Endometrium (tissue), 2 donors: ENCODE results near the gene HLA-DMB.
A peak's percentile ranks its signal among the peaks of the same experiment; 100 is the strongest.
"Not testable (repeated sequence)": the region's sequence is repeated elsewhere in the genome, so short reads cannot be mapped to it uniquely, and the experiment has no call there.

Experiments
- FAIRE-seq: peaks from 2 replicates; lab custom pipeline; 2012; peaks lifted over from hg19 to GRCh38; lab: Jason Lieb, UNC
- donor health status: control.
- donor health status: control.

HLA-DMB gene

DNA sequence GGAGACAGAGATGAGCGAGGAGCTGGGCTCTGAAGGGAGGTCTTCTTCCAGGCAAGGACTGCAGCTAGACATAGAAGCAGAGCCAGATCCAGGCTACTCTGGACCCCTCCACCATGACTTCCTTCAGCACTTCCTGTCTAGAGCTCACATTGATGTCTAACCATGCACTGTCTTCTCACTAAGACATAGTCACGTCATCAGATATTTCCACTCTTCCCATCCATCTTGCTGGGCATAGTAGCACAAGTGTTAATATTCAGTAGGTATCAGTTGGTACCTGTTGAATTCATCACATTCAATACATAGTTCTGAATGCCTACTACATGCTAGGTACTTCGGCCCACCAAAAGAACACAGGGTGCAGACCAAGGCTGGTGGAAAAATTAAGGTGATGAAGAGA is 9.2 kb upstream of the HLA-DMB start:
- no peak for FAIRE-seq

DNA sequence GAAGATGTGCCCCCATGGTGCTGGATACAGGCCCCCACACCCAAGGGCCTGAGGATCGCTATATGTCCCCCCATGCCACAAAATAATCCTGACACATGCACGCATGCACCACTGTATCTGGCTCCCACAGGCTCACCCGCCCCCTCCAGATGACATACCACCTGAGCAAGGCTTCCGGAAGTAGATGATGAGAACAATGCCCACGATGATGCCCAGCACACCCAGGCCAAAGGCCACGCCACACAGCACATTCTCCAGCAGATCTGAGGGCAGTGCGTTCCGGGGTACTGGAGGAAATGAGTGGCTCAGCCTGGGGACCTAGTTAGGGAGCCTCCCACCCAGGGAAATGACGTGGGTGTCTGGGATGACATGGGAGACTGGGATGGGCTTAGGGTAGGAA is 8.3 kb upstream of the HLA-DMB start:
- FAIRE-seq, result no peak

DNA sequence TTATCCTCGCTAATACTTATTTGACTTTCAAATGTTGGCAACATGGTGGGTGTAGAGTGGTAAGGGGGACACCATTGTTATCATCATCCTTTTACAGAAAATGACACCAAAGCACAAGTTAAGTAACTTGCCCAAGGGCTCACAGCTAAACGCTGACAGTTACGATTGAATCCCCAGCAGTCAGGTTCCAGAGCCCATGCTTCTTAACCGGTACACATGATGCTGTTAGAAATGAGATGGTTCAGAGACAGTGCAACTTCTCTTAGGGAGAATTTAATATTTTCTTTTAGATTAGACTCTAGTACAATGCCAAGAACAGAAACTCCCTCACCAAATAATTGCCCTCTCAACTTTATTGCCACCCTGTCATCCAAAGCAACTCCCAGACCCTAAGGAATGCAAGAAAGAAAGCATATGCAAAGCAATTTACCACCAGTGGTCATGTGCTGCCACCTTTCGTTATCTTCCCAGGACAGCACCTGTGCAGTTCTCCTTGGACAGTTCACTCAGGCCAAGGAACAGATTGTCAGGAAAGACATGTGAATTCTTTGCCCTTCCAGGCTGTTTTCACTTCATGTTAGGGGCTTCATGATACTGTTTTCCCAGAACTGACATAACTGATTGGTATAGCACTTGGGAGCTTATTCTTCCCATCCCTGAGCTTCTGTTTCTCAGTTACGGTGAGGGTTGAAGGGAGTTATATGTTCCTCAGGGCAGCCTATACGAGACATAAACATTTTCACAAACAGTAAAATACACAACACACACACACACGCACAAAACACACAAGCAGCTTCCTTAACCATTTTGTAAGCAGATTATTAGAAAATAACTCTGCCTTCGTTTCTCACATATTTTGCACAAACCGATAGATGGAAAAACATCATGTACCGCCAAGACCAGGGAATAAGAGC is 7.0 kb upstream of the HLA-DMB start:
- no peak for FAIRE-seq

DNA sequence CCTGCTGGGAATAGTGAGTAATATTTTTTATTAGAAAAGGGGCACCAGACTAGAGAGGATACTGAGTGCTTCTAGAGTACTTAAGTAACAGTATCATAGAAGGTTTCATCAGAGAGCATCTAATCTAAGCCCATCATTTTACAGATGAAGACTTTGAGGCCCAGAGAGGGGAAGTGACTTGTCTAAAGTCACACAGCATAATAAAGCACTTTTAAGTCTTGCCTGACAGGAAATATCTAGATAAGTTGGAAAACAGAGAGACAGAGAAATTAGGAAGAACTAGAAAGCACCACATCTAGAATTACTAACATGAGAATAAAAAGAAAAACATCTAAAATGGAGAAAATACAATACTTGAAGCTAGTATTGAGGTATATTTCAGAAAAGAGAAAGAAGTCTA is 6.1 kb upstream of the HLA-DMB start:
- FAIRE-seq, result no peak

DNA sequence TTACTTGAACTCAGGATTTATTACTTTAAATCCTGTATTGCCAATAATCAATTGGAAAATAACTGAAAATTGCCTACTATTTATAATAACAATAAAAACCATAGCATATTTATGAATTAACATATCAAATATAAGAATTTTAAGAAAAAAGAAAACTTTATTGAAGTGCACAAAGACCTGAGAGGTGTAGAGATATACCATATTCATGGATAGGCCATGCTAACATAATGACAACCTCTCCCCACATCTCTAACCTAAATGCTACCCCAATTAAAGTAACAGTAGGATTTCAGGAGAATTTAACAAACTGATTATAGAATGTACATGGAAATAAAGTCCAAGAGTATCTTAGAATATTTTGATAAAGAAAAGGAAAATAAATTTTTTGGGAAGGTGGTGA is 5.1 kb upstream of the HLA-DMB start:
- no peak for FAIRE-seq

DNA sequence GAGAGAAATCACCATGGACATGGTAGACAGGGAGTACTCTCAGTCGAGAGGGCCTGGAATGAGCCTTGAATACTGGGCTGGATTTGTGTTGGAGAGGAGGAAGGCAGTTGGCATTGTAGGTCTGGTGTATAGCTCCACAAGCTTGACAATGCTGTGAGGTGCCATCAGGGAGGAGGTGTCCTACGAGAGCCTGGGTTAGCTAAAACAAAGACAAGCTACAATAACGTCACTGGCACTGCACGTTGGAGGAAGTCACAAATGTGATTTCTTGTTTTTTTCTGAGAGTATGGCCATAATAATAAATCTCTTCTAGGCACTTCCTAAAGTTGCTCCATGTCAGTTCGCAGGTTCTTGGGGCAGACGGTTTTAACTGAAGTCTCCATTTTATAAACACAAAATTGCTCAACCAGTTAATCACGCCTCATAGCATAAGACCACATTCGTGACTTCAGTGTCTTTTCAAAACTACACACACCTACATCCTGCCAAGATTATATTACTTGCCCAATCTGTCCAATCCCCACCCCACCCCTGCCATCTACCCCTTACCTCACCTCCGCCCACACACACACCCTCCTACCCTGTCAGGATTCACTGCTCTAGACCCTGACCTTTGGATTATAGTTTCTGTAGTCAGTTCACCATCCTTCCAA is 4.4 kb upstream of the HLA-DMB start:
- no peak for FAIRE-seq

DNA sequence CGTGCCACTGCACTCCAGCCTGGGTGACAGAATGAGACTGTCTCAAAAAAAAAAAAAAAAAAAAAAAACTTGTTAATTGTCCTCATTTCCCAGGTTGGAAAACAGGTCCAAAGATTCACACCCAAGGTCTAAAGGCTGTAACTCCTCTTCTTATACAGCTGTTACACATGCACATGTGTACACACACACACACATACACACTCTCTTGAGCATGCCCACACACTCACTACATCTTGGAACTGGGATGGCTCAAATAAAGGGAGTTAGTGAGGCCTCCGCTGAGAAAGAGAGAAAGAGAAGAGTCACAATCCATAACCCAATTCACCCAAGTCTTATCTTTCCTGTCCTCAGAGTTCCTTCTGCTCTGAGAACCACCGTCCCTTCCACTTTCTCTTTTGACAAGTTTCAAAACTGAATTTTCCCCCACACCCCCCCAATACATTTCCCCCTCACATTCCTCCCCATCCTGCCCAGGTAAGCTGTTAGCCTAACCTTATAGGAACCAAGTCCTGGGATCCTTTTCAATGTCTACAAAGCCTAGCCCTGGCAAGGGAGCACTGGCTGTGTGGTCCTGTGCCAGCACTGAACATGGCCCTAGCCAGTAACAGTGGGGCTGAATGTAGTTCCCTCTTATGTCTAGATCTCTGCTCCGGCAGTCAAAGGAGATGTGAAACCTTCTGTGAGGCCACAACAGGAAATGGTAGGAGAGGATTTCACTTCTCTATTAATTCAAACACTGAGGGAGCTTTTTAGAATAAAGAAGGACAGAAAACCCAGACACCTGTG is 3.2 kb upstream of the HLA-DMB start:
- FAIRE-seq, result no peak

DNA sequence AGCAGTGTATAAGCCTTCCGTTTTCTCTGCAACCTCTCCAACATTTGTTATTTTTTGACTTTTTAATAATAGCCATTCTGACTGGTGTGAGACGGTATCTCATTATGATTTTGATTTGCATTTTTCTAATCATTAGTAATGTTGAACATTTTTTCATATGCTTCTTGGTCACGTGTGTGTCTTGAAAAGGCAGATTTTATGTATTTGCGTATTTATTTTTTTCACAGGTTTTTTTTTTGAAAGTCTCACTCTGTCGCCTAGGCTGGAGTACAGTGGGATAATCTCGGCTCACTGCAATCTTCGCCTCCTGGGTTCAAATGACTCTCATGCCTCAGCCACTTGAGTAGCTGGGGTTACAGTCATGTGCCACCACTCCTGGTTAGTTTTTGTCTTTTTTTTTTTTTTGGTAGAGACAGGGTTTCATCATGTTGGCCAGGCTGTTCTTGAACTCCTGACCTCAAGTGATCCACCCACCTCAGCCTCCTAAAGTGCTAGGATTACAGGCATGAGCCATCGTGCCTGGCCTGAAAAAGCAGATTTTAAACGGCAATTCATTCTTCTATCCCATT is 1.8 kb upstream of the HLA-DMB start:
- FAIRE-seq, result not testable (repeated sequence)

DNA sequence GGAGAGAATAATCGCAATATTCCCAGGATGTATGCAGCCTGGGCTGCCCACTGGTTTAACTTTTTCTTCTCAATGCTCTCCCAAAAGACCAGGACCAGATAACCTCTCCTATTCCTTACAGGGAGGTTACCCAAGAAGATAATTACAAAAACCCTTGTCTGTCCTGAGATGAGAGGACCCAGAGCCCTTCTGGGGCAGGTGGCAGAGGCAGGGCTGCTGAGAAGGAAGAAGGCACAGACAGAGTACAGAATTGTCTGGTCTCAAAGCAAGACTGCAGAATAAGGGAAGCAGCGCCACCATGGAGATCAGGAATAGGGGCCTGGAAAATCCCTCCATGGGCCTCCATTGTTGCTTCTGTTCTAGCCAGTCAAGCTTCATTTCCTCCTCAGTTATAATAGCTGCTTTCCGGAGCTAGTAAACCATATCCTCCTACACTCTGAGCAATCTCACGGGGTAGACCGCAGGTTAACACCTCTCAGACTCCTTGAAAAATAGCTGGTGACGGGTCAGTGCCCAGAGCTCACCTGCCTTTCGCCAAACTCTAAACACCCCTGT is 463 bp upstream of the HLA-DMB start:
- no peak for FAIRE-seq

DNA sequence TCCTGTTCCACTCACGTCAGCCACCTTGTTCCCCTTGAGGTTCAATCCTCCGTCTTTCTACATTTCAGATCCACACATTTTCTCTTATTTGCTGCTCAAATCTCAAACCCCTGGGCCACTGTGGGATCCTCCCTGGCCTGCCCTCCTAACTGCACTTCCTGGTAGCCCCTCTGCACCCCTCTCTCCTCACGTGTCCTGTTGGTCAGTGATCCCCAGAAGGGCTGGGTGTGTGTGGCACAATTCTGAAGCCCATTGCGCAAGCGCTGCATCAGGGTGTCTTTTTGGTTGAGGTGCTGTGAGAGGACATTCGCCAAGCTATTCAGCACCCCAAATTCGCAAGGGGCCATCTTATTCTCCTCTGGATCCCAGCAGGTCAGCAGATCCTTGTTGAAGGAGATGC is 2.3 kb downstream of the HLA-DMB start:
- no peak for FAIRE-seq

DNA sequence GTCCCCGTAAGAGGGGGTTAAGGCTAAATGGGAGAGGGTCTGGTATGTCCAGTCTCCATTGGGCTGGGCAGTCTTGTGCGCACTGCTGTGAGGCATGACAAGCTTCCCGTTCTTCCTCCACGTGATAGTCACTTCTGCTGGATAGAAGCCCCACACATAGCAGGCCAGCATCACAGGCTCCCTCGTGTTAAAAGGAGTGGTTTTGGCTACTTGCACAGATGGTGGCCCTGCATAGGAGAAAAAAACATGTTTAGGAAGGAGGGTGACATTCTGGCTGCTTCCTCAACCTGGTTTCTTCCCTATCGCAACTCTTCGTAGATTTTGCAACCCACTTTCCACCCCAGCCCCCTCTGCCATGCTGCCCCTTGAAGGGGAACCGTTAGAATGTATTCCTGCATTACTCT is 3.6 kb downstream of the HLA-DMB start:
- no peak for FAIRE-seq

DNA sequence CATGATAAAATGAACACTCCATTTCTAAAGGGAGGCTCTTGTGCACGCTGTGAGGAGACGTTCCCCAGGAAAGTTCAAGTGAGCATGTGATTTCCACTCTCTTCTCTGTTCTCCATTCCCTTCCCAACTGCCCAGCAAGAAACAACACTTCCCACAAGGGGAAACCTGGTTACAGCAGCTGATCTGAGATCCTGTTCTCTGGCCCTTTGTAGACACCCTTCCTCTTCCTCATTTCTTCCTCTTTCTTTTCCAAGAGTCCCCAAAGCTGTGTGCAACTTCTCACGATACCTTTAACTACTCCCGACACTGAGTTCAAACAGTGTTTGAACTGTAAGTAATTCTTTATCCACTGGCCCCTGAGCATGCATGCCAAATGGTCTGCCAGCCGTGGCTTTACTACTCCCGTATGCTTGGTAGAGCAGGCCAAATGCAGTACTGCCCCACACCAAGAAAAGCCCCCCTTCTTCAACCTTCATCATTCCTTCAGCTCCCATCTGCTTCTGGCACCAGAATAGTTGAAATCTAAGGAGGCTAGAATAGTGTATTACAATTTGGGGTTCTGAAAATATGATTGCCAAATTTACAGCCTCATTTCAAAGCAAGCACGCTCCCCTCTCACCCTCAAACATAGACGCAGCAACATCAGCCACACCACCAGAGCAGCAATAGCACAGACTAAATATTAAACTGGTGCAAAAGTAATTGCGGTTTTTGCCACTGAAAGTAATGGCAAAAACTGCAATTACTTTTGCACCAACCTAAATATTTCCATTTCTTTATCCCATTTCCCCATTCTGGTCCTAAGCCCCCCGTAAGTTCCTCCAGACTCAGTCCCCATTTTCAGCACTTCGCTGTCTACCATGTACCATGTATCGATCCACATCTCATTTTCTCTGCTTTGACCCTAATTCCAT is 4.3 kb downstream of the HLA-DMB start:
- FAIRE-seq, result no peak

DNA sequence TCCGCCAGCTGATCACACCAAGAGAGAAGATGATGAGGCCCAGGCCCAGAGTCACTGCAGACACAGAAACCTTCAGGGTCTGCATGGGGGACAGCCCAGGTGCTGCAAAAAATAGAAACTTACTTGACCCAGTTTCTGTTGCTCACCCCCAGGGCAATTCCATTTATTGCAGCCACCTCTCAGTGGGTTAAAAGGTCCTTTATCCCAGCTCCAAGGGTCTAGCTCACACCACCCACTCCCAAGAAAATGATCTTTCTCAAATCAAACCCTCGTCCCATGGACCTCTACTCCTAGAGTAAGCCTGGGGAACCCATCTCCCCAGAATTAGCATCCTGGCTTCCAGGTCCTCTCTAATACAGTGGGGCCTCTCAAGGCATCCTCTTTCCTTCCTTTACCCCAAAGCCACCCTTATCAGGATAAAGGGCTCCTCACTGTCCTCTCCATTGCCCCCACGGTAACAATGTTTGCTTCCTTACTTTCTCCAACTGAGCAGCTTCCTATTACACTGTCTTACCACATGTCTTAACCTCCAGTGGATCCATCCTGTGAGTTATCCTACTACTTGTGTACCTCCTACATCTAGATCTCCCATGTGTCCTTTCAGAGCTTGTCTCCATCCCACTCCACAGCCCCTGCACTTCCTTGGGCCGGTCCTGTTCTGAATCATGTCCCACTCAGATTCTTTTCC is 5.1 kb downstream of the HLA-DMB start:
- no peak for FAIRE-seq

DNA sequence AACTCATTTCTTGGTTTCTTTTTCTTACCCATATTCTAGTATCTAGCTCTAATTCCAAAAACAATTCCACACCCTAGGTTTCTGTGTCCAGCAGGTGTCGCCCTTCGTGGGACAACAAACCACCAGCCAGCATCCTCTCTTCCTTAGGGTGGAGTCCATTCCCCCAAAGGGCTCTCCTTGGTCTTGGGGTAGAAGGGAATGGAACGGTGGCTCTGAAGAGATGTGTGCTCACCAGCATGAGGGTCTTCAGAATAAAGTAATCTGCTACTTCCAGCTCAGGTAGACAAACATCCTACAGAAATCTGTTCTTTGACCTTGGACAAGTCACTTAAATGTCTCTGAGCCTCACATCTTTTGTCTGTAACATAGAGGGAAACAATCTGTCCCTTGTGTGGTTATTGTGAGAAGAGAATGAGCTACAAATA is 7.2 kb downstream of the HLA-DMB start:
- no peak for FAIRE-seq

DNA sequence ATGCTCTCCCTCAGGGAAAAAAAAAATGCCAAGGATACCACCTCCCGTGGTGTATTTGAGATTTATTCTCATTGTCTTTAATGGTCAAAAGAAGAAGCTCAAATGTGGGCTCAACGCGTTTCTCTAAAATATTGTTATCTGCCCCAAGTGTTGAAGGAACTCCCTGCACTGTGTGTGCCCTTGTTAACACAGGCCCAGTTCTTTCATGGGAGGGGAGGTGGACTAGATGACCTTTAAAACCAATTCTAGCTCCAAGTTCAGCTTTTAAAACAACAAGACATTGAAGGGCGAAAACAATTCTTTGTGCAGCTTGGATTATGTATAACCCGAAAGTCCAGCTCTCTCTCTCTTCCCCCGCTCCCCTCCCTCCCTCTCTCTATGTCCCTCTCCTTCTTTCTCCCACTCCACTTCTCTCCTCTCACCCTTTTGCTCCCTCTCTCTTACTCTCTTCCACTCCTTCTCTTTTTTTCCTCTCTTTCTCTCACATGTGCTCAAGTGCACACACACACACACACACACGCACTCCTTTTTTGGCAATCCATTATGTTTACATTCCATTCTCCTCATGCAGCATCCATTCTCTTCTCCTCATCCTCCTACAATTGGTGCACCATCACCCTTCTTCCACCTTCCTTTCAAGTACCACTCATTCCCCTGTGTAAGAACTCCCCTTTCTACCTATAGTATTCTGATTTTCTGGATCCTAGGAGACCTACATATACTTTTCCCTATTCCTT is 8.5 kb downstream of the HLA-DMB start:
- no peak for FAIRE-seq

DNA sequence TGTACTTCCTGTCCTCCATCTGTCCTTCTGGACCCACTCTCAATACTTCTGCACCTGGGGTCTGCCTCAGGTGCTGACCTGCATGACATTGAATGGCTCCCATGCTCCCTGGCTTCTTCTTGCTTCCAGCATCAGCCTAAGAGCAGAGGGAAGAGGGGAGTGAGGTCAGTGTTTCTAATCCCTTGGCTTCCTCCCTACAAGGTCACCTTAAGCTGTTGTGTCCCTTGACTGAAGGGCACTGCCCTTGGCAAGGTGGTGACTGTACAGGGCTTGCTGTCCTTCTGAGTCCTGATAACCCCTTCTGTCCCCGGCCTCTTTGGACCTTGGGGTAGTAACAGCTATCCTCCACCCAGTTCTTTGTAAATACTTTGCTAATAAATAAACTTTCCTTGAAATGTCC is 9.6 kb downstream of the HLA-DMB start:
- FAIRE-seq, result no peak

DNA sequence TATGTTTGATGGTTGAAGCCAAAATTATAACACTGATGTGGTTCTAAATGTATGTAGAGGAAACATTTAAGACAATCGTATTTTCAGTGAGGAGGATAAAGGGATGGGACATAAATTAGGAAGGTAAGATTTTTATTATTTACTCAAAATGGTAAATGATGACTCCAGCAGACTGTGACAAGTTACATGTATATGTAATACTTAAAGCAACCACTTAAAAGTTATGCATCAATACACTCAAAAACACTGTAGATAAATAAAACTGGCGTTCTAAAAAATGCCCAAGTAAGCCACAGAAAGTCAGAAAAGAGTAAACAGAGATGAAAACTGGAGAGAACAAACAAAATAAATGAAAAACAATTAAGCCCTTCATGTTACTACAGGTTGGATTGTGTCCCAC is 18.7 kb downstream of the HLA-DMB start:
- FAIRE-seq, result no peak

DNA sequence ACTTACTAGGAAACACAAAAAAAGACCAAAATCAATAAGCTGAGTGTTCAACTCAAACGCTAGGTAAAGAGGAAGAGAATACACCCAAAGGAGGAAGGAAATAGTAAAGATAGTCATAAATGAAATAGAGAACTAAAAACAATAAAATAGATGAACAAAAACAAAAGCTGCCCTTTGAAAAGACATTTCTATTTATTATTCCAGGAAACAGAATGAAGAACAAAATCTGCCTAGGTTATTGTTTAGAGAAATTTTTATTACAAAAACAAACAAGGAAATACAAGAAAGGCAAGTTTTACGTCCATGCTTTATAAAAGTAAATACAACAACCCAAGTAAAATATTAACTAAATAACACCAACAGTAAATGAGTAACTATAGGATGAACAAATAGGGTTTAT is 20.1 kb downstream of the HLA-DMB start:
- peak; percentile 74 for FAIRE-seq

DNA sequence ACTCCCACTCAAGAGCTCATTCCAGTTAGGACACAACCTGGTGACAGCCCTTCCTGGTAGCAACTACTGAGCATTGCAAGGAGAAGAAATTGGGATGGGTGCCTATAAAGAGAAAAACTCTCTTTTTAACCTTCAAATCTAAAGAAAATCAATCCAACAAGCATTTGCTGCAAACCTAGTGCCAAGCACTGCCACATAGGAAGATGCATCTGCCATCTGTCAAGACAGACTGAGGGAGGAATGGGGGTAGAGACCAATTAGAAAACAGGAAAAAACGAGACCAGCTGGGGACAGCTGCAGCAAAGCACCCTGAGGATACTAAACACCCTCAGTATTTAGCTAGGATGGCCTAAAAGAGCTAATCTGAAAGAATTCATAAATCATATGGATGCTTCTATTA is 27.9 kb downstream of the HLA-DMB start:
- no peak for FAIRE-seq

DNA sequence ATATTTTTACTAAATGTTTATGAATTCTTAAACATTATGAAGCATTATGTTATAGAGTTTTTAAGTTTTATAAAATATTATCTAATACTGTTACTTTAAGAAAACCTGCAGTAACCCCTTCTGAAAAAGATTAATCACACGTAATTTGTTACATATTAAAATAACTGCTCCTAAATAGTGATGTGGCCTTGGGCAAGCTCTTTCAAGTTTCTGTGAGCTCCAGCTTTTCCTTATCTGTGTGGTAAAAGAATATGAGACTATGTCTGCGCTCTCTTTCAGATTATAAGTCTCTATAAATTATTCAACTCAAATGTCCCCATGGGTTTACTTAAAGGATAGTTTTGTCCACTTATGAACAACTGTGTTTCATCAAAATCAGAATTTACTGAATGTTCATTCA is 31.9 kb downstream of the HLA-DMB start:
- no peak for FAIRE-seq
